ENCODE results near the gene ZBED1.

- TF ChIP-seq CTCF (optimal IDR thresholded peaks at IDR 0.05 in 1 of 3, IDR thresholded peaks at IDR 0.05 in 1 of 3, conservative IDR thresholded peaks at IDR 0.05 in 1 of 3; ENCODE audit: extremely low read depth in 1 of 3, insufficient read depth in 2 of 3, low read length in 3 of 3), result no peak
- no peak for TF ChIP-seq EZH2 (IDR thresholded peaks at IDR 0.05; ENCODE audit: low read length)
These were observed 35.4 kb upstream of the ZBED1 start for GRCh38 chrX:2536141-2536540.

All from keratinocyte (primary cell).